ENCODE data around the gene GGA1.

Gene GGA1

DNA sequence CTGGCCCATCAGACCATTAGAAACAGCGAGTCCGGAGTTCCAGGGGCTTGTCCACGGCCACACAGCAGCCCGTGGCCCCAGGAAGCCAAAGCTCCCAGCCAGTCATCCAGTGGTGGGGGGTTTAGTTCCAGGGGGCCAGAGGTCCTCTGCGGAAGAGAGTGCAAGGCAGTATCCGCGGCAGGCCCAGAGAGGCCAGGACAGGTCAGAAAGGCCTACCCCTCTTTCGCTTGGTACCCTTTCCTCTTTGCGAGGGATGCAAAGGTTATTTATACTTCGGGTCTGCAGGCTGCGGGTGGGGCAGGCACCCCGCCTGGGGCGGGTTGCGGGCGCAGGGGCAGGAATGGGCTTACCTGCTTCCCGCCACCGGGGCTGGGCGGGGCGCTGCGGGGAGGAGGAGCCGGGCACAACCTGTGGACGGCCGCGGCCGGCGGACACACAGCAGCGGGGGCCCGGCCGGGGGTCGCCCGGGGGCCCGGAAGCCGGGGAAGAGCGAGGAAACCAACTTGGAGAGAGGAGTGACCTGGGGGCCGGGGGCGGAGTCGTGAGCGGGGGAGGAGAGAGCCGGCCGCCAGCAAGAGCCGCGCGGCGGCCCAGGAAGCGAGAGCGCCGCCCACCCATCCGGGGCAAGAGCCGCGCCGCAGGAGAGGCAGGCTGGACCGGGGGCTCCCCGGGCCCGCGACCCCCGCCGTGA, 30.6 kb downstream of the GGA1 start, which contains the start of gene SH3BP1:
SH3BP1 (plus strand) TSS at position 600 of the 691 bp plus-strand sequence. CDS start 119 bp downstream, outside the sequence.
- peaks cover 36% of the 10 kb centered on the region for H3K79me2 ChIP-seq (ENCODE audit: low read length)
- H3K27me3 ChIP-seq (ENCODE audit: low read depth, low read length) = no peaks in the 10 kb centered on the region
- peak within 1 kb of the TSS; percentile 43; the same call in 1 of the 2 replicates for H2AFZ ChIP-seq (ENCODE audit: low read depth, low read length)
- peaks cover 63% of the 10 kb centered on the region for H3K4me1 ChIP-seq (ENCODE audit: low read length)
- H3K9ac ChIP-seq (ENCODE audit: low read length) = peak within 1 kb of the TSS; percentile 99
- no peaks in the 10 kb centered on the region for H3K9me3 ChIP-seq (ENCODE audit: insufficient read depth, low read length)
- H3K27ac ChIP-seq (ENCODE audit: low read length) = peak within 1 kb of the TSS; percentile 80
- H3K36me3 ChIP-seq (replicated peaks; ENCODE audit: low read depth, low read length) = peaks cover 21% of the 10 kb centered on the region
- peak within 1 kb of the TSS; percentile 90 for H3K4me2 ChIP-seq (ENCODE audit: low read length)
- H4K20me1 ChIP-seq (ENCODE audit: insufficient read depth, low read length) = peaks cover 4% of the 10 kb centered on the region; the same call in 1 of the 2 replicates
- TF ChIP-seq EZH2phosphoT487 (IDR thresholded peaks at IDR 0.05; ENCODE audit: low read depth) (no peak), CTCF (IDR thresholded peaks at IDR 0.05; ENCODE audit: low read depth, low read length) (no peak)
- H3K4me3 ChIP-seq (ENCODE audit: low read length) = peak within 1 kb of the TSS; percentile 94

DNA sequence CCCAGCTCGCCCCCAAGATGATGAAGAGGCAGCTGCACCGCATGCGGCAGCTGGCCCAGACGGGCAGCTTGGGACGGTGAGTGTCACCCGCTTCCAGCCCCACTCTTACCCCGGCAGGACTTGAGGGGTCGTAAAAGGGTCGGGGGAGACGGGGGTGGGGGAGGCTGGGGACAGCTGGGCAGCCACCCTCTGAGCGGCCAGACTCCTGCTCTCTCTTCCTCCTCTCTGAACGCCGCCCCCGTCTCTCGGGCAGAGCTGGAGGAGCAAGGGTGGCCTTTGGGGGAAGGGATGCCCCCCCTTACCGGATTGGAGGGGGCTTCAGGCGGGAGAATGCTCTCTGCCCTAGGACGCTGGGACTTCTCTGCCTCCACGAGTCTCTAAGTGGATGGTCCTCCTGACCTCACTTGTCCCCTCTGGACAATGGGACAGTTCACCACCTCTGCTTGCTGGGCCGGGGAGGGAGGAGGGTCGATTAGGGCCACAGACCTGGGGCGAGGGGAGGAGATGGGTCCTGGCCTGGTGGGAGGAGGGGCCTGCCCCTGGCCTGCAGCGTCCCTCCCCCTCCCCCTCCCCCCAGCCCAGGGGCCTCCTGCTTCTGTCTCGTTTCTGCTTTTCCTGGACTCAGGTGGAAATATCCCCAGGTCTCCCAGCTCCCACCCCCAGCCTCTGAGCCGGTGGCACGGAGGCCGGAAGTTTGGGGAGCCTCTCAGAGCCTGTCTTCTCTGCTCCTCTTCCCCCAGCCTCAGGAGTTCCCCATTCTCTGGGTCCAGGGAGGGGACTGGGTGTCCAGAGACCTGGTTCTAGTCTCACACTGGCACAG, 31.3 kb downstream of the GGA1 start:
- TF ChIP-seq CTCF (IDR thresholded peaks at IDR 0.05; ENCODE audit: low read depth, low read length) = no peak
- TF ChIP-seq EZH2phosphoT487 (IDR thresholded peaks at IDR 0.05; ENCODE audit: low read depth) = no peak

DNA sequence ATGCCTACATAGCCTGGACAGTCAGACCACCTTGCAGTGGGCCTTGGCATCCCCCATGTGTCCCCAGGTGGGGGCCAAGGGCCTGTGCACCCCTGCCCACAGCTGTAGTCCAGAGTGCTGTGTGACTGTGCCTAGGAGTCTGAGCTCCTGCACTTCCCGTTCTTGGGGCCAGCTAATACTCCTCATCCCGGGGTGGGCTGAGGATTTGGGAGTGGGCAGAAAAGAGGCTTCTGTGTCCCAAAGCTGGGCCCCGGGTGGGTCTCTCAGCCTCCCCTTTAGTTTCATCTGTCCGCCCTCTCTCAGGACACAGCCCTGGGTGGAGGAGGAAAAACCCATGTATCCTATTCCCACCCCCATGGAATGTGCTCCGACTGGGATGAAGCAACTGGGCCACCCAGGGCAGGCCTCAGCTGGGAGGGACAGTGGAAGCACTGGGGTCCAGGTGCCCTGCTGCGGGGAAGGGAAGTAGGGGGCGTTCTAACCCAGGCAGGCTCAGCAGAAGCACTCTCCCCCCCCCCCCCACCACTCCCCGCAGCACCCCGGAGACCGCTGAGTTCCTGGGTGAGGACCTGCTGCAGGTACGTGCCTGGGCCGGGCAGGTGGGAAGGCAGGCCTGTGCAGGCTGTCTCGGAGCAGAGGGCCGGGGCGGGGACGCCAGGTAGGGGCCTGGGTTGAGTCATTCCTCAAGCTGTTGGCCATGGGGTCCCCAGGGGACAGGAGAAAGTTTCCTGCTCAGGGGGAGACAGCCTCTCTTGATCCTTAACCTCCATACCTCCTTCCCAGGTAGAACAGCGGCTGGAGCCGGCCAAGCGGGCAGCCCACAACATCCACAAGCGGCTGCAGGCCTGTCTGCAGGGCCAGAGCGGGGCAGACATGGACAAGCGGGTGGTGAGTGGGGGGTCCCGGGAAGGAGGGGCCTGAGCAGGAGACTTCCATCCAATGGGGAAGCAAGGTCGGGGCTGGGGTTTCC, 32.2 kb downstream of the GGA1 start:
- Histone ChIP-seq H3K9ac (ENCODE audit: low read length) (peak overlapping the region; percentile 99), H3K36me3 (replicated peaks; ENCODE audit: low read depth, low read length) (peaks cover 35% of the 10 kb centered on the region), H3K4me2 (ENCODE audit: low read length) (peak overlapping the region; percentile 90)

More for the DNA sequence above, 31.3 kb downstream of the GGA1 start:
- Histone ChIP-seq H3K79me2 (ENCODE audit: low read length) (peaks cover 36% of the 10 kb centered on the region), H3K27ac (ENCODE audit: low read length) (peak overlapping the region; percentile 80), H3K36me3 (replicated peaks; ENCODE audit: low read depth, low read length) (peaks cover 29% of the 10 kb centered on the region), H3K9ac (ENCODE audit: low read length) (peak overlapping the region; percentile 99), H2AFZ (ENCODE audit: low read depth, low read length) (no peak overlapping the region), H3K9me3 (ENCODE audit: insufficient read depth, low read length) (no peaks in the 10 kb centered on the region), H3K4me1 (ENCODE audit: low read length) (peaks cover 55% of the 10 kb centered on the region), H3K4me3 (ENCODE audit: low read length) (peak overlapping the region; percentile 94), H4K20me1 (ENCODE audit: insufficient read depth, low read length) (peaks cover 4% of the 10 kb centered on the region; the same call in 1 of the 2 replicates), H3K27me3 (ENCODE audit: low read depth, low read length) (no peaks in the 10 kb centered on the region), H3K4me2 (ENCODE audit: low read length) (peak overlapping the region; percentile 90)

More for the DNA sequence above, 32.2 kb downstream of the GGA1 start:
- Histone ChIP-seq H3K27me3 (ENCODE audit: low read depth, low read length) (no peaks in the 10 kb centered on the region), H3K4me3 (ENCODE audit: low read length) (peak overlapping the region; percentile 94), H4K20me1 (ENCODE audit: insufficient read depth, low read length) (peaks cover 4% of the 10 kb centered on the region; the same call in 1 of the 2 replicates), H3K27ac (ENCODE audit: low read length) (peak overlapping the region; percentile 80), H2AFZ (ENCODE audit: low read depth, low read length) (no peak overlapping the region), H3K79me2 (ENCODE audit: low read length) (peaks cover 36% of the 10 kb centered on the region), H3K9me3 (ENCODE audit: insufficient read depth, low read length) (no peaks in the 10 kb centered on the region), H3K4me1 (ENCODE audit: low read length) (peaks cover 46% of the 10 kb centered on the region)
- TF ChIP-seq EZH2phosphoT487 (IDR thresholded peaks at IDR 0.05; ENCODE audit: low read depth) (no peak), CTCF (IDR thresholded peaks at IDR 0.05; ENCODE audit: low read depth, low read length) (peak; percentile 12; the same call in 1 of the 2 replicates)
